Measurements from ENCODE around the gene STAP2. TPM values are rescaled to one million over a fixed set of nuclear protein-coding genes. Genes with fewer than 3 reads are reported as not detected.
A peak's percentile ranks its signal among the peaks of the same experiment; 100 is the strongest.

STAP2 gene, protein sequence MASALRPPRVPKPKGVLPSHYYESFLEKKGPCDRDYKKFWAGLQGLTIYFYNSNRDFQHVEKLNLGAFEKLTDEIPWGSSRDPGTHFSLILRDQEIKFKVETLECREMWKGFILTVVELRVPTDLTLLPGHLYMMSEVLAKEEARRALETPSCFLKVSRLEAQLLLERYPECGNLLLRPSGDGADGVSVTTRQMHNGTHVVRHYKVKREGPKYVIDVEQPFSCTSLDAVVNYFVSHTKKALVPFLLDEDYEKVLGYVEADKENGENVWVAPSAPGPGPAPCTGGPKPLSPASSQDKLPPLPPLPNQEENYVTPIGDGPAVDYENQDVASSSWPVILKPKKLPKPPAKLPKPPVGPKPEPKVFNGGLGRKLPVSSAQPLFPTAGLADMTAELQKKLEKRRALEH
- 2.7 and 6.6 TPM in 2 replicates for total RNA-seq (2011; cell fraction: chromatin; rRNA removed; ENCODE audit: low replicate concordance)
- total RNA-seq (2011; cell fraction: nucleolus; rRNA removed), result 8.7 and 10.8 TPM in 2 replicates
- total RNA-seq (2011; cell fraction: nucleoplasm; rRNA removed), result 4.0 and 6.0 TPM in 2 replicates
- total RNA-seq (2014; rRNA removed) (4.3 and 7.8 TPM in 2 replicates), total RNA-seq (2014; rRNA removed; fragmentation: Illumina TruSeq; extraction: Trizol) (2.3 and 3.9 TPM in 2 replicates), total RNA-seq (2015; rRNA removed; fragmentation: Illumina TruSeq; extraction: Trizol) (3.5 and 4.5 TPM in 2 replicates), total RNA-seq (2021) (5.7 and 8.2 TPM in 2 replicates), polyA plus RNA-seq (2011; rRNA removed) (4.3 and 4.7 TPM in 2 replicates), polyA plus RNA-seq (2014; fragmentation: Illumina TruSeq; extraction: Trizol) (5.3 and 5.4 TPM in 2 replicates), polyA plus RNA-seq (2014; fragmentation: Nextera tagmentation; extraction: Ambion mirVana) (1 to 10 TPM; 1.2 to 3.6 TPM), polyA plus RNA-seq (2014; rRNA removed) (5.8 and 9.8 TPM in 2 replicates), polyA minus RNA-seq (2011; rRNA and poly(A)+ RNA removed) (1.2 and 3.1 TPM in 2 replicates), Bru-seq, nascent RNA (percentile 41 among the genes with signal in this experiment), BruChase-seq, experiment 1, labeled RNA remaining after a 2-hour chase (percentile 28 among the genes with signal in this experiment), BruChase-seq, experiment 2, labeled RNA remaining after a 6-hour chase (percentile 32 among the genes with signal in this experiment)
- polyA plus RNA-seq (2011; cell fraction: cytosol; rRNA removed), result 5.4 and 13.5 TPM in 2 replicates
- polyA plus RNA-seq (2011; cell fraction: nucleus; rRNA removed), result 5.6 and 10.5 TPM in 2 replicates
- polyA plus RNA-seq (2012), result 1.4 and 4.8 TPM in 2 replicates
- polyA minus RNA-seq (2011; cell fraction: cytosol; rRNA and poly(A)+ RNA removed), result 2.0 and 2.6 TPM in 2 replicates
- polyA minus RNA-seq (2011; cell fraction: nucleus; rRNA and poly(A)+ RNA removed), result 1.1 and 3.2 TPM in 2 replicates
- long read RNA-seq, experiment 1, partial matches to known transcripts, result 3 of 12 reads
- long read RNA-seq, experiment 1, other reads (novel, unspliced or antisense), result 9 of 12 reads
- long read RNA-seq, experiment 2, partial matches to known transcripts, result 4 of 9 reads
- long read RNA-seq, experiment 2, other reads (novel, unspliced or antisense), result 5 of 9 reads
- long read RNA-seq, experiment 3, partial matches to known transcripts, result 1 of 10 reads
- long read RNA-seq, experiment 3, other reads (novel, unspliced or antisense), result 8 of 10 reads

DNA sequence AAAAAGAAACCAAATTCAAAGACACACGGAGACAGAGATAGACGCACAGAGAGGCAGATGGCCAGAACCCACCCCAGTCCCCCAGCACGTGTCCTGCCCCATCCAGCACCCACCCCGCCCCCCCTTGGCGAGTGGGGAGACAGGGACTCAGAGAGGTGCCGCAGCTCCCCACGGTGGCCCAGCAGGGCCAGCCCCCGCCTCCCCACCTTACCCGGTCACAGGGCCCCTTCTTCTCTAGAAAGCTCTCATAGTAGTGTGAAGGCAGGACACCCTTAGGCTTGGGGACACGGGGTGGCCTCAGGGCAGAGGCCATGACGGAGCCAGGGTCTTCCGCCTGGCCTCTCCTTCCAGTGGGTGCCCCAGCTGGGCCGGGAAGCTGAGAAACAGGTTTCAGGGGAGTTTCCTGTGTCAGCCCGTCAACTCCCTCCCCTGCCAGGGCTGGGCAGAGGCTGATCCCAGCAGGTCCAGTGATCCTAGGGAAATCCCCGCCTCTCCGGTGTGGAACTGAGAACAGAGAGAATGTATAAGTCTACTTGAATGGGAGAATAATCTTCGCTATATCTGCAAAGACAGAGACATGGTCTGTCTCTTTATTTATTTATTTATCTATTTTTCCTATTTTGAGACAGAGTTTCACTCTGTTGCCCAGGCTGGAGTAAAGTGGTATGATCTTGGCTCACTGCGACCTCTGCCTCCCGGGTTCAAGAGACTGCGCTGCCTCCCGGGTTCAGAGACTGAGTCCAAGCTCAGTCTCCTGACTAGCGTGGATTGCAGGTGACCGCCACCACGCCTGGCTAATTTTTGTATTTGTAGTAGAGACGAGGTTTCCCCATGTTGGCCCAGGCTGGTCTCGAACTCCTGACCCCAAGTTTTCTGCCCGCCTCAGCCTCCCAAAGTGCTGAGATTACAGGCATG lies at the start of gene STAP2:
Gene STAP2 (minus strand): TSS at position 387 of the 915 bp plus-strand sequence. CDS start 74 bp downstream, at position 313.
- Histone ChIP-seq H3K4me3 (no peak within 1 kb of the TSS; the same call in 1 of the 2 replicates), H3K9me1 (ENCODE audit: control insufficient read depth, insufficient read depth, low read length) (no peaks in the 10 kb centered on the region), H3K79me2 (ENCODE audit: control insufficient read depth, insufficient read depth, low read length) (no peaks in the 10 kb centered on the region), H3K4me1 (replicated peaks in 1 of 2; ENCODE audit: control insufficient read depth in 2 of 2, insufficient read depth in 2 of 2, low read length in 2 of 2) (peaks cover 9 to 25% of the 10 kb centered on the region in 2 experiments; a peak in 4 of 5 replicates), H3K27me3 (ENCODE audit: control insufficient read depth in 2 of 2, insufficient read depth in 2 of 2, low read length in 2 of 2) (no peaks in the 10 kb centered on the region), H3K4me2 (ENCODE audit: insufficient read depth, low read length) (peak within 1 kb of the TSS; percentile 73), H2AFZ (ENCODE audit: low read depth, low read length) (peak within 1 kb of the TSS; percentile 70), H3K9ac (ENCODE audit: insufficient read depth in 1 of 2, low read depth in 2 of 2, low read length in 2 of 2) (peak within 1 kb of the TSS; percentile 58 to 92), H4K20me1 (replicated peaks; ENCODE audit: control insufficient read depth, insufficient read depth, low read length) (no peaks in the 10 kb centered on the region), H3K27ac (ENCODE audit: extremely low read depth, low read depth, low read length) (peak within 1 kb of the TSS; percentile 47; the same call in 2 of the 3 replicates), H3K36me3 (ENCODE audit: control insufficient read depth, insufficient read depth, low read length) (no peaks in the 10 kb centered on the region), H3K9me3 (replicated peaks; ENCODE audit: control insufficient read depth, insufficient read depth, low read depth, low read length) (no peaks in the 10 kb centered on the region)
- ATAC-seq, result no peak
- no peak for FAIRE-seq
- 71% methylated on average over 20 of the region's 27 CpGs for WGBS (ENCODE audit: insufficient coverage, low coverage, missing lambda C conversion rate)
- in situ Hi-C loops (cut with MboI) (no loop called here), intact Hi-C loops (cut with micrococcal nuclease) (no loop called here)
- ChIA-PET POLR2A (interaction anchor here (0.5 to 1.5 kb wide), 4 partner anchors 10 to 1760 kb away, joined by 3 to 7 read pairs (median 4); no protein-coding TSS in a partner anchor), CTCF (ENCODE audit: low intra/inter-chr PET ratio) (no interaction called here)
- peak in 2 of 4 experiments; percentile 23 to 40 for DNase-seq (ENCODE audit: extremely low read depth in 1 of 4, low spot score in 3 of 4)
- BruUV-seq (replicated peaks), result no TSS peak
- TF ChIP-seq HIVEP1 (CRISPR knock-in tag; IDR thresholded peaks at IDR 0.05) (no peak), NR2F6 (CRISPR knock-in tag; IDR thresholded peaks at IDR 0.05) (no peak), FIP1L1 (IDR thresholded peaks at IDR 0.05; ENCODE audit: low read depth, low read length, poor library complexity, severe bottlenecking) (no peak), SMAD4 (CRISPR knock-in tag; conservative IDR thresholded peaks at IDR 0.05) (no peak), MYC (IDR thresholded peaks at IDR 0.05; ENCODE audit: low read depth, low read length) (0 out of 2 replicates have a peak, but pooled peaks have one; percentile 2), MYC (CRISPR knock-in tag; IDR thresholded peaks at IDR 0.05; ENCODE audit: borderline replicate concordance, low read depth) (no peak), ZNF561 (CRISPR knock-in tag; conservative IDR thresholded peaks at IDR 0.05) (no peak), ZFP36 (IDR thresholded peaks at IDR 0.05; ENCODE audit: low read depth, low read length, partially characterized antibody) (peak; percentile 5), RFX1 (IDR thresholded peaks at IDR 0.05) (no peak)
- TF ChIP-seq, protein P1, sequence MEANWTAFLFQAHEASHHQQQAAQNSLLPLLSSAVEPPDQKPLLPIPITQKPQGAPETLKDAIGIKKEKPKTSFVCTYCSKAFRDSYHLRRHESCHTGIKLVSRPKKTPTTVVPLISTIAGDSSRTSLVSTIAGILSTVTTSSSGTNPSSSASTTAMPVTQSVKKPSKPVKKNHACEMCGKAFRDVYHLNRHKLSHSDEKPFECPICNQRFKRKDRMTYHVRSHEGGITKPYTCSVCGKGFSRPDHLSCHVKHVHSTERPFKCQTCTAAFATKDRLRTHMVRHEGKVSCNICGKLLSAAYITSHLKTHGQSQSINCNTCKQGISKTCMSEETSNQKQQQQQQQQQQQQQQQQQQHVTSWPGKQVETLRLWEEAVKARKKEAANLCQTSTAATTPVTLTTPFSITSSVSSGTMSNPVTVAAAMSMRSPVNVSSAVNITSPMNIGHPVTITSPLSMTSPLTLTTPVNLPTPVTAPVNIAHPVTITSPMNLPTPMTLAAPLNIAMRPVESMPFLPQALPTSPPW (CRISPR knock-in tag; IDR thresholded peaks at IDR 0.05), result peak; percentile 60
- TF ChIP-seq, protein P2, sequence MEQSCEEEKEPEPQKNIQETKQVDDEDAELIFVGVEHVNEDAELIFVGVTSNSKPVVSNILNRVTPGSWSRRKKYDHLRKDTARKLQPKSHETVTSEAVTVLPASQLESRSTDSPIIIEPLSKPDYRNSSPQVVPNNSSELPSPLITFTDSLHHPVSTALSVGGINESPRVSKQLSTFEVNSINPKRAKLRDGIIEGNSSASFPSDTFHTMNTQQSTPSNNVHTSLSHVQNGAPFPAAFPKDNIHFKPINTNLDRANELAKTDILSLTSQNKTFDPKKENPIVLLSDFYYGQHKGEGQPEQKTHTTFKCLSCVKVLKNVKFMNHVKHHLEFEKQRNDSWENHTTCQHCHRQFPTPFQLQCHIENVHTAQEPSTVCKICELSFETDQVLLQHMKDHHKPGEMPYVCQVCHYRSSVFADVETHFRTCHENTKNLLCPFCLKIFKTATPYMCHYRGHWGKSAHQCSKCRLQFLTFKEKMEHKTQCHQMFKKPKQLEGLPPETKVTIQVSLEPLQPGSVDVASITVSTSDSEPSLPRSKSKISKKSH (CRISPR knock-in tag; IDR thresholded peaks at IDR 0.05), result no peak
